IPS DF 19.7 (cell line): ENCODE data around the gene GLT8D1.
"Not testable (repeated sequence)": the region's sequence is repeated elsewhere in the genome, so short reads cannot be mapped to it uniquely, and the experiment has no call there.

ENCODE experiments used
- DNase-seq: peaks from one replicate; pipeline ENCODE4 v3.0.0-alpha.2; 2013; ENCODE audit warnings: low read depth, low spot score

Gene GLT8D1, protein sequence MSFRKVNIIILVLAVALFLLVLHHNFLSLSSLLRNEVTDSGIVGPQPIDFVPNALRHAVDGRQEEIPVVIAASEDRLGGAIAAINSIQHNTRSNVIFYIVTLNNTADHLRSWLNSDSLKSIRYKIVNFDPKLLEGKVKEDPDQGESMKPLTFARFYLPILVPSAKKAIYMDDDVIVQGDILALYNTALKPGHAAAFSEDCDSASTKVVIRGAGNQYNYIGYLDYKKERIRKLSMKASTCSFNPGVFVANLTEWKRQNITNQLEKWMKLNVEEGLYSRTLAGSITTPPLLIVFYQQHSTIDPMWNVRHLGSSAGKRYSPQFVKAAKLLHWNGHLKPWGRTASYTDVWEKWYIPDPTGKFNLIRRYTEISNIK

DNA sequence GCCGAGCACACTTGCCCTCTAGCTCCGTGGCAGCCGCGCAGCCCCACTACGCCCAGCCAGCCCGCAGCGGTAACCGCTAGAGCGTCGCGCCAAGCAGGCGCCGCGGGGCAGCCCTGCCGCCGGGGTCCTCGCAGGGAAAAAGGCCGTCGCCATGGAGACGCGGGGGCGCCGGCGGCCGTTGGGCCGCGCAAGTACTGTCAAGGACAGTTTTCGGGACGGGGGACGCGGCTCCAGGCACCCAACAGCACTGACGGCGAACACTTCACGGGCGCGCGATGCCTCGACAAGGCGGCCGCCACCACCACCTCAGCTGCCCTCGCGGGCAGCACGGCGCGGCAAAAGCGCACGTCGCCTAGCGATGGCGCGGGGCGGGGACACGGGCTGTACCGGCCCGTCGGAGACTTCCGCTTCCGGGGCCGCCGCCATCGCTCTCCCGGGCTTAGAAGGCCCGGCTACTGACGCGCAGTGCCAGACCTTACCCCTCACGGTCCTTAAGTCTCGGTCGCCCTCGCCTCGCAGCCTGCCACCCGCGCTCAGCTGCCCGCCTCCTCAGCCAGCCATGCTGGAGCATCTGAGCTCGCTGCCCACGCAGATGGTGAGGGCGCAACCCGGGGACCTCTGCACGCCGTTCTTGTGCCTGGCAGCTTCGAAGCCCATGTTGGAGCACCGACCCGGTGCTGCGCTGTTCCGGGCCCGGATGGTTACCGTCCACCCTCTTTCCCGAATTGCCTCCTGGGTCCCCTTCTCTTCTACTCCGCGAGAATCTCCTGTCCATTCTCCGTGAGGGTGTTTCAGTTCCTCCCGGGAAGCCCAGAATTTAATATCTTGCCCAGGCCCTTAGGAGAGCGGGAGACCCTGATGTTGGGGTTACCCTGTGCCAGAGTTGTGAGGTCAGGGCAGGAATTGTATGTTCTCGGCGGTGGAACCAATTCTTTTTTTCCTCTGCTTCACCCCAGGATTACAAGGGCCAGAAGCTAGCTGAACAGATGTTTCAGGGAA lies at the start of gene GLT8D1, which contains the start of gene SPCS1:
Gene GLT8D1 (minus strand): TSS at position 104 of the 999 bp plus-strand sequence. CDS start 5,331 bp downstream, outside the sequence.
Gene SPCS1 (plus strand): TSS at position 419 of the 999 bp plus-strand sequence. CDS start 141 bp downstream, at position 560.
- DNase-seq: no peak

DNA sequence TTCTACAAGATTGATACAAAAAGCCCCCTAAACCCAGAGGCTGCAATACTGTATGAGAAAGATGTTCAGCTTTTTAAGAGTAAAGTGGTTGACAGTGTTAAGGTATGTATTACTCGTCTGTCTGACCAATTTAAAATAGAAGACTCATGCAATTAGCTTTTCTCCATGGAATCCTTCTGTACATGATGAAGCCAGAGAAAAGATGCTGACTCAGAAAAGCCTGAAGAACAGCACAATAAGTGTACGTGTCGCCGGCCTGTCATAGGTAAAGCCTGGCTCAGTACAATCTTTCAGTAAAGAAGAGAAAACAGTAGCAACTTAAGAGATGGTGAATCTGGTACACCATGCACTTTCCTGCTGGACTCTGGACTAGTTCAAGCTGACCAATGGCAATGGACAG lies 48.8 kb upstream of the GLT8D1 start:
- no peak for DNase-seq

DNA sequence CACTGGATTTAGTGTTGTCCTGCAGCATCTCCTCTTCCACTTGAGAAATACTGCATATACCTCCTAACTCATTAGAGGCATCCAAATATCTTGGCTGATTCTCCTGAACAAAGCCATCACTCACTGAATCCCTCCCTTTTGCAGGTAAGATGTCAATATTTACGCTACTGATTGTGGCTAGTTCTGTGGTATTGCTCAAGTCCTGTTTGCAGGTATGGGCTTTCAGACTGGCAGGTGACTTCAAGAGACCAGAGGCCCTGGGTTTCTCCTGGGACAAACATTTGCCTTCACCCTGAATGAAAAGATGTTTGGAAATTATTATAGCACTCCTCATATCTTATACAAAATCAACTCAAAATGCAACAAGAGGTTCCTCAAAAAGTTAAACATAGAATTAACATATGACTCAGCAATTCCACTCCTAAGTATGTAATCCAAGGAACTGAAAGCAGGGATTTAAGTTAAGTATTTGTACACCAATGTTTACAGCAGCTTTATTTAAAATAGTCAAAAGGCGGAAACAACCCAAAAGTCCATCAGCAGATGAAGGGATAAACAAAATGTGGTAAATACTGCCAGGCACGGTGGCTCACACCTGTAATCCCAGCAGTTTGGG lies 46.6 kb upstream of the GLT8D1 start:
- DNase-seq: no peak

DNA sequence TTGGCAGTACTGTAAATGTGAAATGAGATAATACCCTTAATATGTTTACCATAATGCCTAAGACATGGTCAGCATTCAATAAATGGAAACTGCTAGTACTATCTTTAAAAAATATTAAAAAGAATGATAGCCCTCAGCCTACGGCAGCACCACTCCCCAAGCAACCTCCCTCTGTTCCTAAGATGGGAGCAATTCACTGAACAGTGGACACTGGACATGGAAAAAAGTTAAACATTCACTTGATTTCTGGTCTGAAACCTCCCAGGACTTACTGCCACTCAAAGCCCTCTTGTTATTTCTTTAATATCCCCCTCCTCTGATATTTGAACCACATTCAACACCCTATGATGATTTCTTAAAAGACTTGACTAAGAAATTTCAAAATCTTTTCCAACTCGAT lies 38.1 kb upstream of the GLT8D1 start:
- DNase-seq: no peak

DNA sequence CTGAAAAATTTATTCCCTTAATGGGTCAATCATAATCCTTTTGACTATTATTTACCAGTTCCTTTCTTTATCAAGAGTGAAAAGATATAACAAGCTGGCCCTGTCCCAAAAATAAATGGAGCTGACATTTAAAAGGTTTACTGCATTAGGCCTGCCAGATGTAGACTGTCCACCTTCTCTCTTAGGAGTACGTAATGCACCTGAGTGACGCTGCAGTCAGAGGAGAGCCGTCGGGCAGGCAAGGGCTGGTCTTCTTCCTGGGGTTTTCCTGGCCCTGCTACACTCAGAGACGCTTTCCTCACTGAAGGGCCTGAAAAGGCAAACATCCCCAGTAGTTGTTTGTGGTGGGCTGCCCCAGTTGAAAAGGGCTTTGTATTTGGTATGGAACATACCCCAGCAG lies 37.6 kb upstream of the GLT8D1 start:
- no peak for DNase-seq

DNA sequence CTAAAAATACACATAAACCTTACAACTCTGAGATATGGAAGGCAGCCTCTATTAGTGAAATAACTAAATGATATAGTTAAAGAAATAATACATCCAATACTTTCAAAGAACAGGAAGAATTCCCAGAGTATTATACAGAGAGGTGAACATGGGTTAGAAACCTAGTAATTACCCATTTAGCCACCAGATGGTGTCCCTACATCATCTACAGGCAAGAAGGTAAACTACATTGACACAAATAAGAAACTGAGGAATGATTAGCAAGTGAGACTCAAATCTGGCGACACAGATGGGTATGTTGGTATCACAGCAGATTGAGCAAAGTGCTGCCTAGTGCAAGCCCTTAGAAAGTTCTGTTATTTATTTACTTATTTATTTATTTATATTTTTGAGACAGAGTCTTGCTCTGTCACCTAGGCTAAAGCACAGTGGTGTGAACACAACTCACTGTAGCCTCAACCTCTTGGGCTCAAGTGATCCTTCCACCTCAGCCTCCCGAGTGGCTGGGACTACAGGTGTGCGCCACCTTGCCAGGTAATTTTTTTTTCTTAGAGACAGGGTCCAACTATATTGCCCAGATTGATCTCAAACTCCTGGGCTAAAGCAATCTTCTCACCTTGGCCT lies 36.9 kb upstream of the GLT8D1 start:
- no peak for DNase-seq

DNA sequence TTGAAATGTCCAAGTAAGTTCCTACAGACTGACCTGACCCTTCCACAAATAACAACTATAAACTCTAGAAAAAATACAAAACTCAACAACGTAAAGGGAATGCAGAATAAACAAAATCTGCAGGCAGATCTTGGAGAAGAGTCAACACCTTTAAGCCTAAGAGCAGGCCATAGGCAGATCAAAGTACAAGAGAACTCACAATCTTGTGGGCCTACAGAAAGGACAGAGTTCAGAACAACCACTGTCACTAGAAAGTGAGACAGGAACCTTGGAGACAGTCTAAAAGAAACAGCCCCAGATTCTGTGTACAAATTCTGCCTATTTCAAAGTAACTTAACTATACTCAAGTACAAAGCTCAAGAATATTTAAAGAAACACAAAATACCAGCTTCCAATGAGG lies 34.1 kb upstream of the GLT8D1 start:
- DNase-seq: no peak

DNA sequence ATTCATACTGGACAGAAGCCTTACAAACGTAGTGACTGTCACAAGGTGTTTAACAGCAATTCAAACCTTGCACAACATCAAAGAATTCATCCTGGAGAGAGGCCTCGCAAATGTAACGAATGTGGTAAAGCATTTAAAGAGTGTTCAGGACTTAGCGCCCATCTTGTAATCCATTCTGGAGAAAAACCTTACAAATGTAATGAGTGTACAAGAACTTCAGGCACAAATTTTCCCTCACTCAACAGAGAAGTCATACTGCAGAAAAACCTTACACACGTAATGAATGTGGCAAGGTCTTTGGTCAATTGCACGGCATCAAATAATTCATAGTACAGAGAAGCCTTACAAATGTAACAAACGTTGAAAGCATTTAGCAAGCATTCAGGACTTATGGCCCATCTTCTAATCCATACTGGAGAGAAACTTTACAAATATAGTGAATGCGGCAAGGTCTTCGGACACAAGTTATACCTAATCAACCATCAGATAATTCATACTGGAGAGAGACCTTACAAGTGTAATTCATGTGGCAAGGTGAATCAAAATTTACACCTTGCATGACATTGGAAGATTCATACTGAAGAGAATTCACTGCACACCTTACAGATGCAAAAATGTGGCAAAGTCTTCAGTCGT lies 27.8 kb upstream of the GLT8D1 start:
- no peak for DNase-seq

DNA sequence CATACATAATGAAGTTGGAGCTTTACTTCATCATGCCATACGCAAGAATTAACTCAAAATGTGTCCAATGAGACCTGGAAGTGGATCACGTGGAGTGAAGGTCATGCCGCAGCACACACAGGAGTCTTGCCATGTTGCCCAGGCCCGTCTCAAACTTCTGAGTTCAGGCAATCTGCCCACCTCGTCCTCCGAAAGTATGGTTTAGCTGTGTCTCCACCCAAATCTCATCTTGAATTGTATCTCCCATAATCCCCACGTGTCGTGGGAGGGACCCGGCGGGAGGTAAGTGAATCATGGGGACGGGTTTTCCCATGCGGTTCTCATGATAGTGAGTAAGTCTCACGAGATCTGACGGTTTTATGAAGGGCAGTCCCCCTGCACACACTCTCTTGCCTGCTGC lies 26.0 kb upstream of the GLT8D1 start:
- DNase-seq: no peak

DNA sequence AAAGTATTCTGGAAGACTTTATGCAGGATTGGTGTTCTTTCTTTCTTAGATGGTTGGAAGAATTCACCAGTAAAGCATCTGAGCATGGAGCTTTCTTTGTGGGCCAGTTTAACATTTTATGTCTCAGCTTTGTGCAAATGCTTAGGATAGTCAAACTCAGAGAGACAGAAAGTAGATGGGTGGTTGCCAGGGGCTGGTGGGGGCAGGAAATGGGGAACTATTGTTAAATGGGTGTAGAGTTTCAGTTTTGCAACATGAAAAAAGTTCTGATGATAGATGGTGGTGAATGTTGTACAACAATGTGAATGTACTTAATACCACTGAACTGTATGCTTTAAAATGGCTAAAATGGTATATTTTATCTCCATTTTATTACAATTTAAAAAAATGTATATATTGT lies 25.1 kb upstream of the GLT8D1 start:
- no peak for DNase-seq

DNA sequence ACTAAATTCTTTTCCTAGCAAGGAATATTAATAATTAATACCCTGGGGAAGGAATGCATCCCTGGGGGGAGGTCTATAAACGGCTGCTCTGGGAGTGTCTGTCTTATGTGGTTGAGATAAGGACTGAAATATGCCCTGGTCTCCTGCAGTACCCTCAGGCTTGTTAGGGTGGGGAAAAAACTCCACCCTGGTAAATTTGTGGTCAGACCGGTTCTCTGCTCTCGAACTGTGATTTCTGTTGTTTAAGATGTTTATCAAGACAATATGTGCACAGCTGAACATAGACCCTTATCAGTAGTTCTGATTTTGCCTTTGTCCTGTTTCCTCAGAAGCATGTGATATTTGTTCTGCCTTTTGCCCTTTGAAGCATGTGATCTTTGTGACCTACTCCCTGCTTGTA lies 23.2 kb upstream of the GLT8D1 start:
- DNase-seq: not testable (repeated sequence)

DNA sequence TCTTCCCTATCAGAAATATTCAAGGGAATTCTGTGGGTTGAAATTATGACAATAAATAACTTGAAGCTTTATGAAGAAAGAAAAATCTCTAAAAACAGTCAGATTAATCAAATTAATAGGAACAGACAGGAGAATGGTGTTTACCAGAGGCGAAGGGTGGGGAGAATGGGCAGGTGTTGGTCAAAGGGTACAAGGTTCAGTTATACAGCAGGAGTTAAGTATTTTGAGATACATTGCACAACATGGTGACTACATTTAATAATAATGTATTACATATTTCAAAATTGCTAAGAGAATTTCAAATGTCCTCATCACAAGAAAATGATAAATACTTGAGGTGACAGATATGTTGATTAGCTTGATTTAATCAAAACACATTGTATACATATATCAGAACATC lies 18.9 kb upstream of the GLT8D1 start:
- no peak for DNase-seq

DNA sequence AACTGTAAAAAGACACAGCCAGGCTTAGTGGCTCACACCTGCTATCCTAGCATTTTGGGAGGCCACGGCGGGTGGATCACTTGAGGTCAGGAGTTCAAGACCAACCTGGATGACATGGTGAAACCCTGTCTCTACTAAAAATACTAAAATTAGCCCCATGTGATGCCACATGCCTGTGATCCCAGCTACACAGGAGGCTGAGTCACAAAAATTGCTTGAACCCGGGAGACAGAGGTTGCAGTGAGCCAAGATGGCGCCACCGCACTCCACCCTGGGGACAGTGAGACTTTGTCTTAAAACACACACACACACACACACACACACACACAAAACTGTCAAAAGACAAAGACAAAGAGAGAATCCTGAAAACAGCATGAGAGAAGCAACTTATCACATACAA lies 18.3 kb upstream of the GLT8D1 start:
- no peak for DNase-seq

DNA sequence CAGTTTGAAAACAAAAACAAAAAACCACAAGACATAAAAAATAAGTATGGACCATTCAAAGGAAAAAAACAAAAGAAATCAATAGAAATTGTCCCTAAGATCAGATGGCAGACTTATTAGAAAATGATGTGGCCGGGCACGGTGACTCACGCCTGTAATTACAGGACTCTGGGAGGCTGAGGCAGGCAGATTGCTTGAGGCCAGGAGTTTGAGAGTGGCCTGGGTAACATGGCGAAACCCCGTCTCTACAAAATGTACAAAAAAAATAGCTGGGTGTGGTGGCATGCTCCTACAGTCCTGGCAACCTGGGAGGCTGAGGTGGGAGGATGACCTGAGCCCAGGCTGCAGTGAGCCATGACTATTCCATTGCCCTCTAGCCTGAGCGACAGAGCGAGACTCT lies 16.9 kb upstream of the GLT8D1 start:
- no peak for DNase-seq

DNA sequence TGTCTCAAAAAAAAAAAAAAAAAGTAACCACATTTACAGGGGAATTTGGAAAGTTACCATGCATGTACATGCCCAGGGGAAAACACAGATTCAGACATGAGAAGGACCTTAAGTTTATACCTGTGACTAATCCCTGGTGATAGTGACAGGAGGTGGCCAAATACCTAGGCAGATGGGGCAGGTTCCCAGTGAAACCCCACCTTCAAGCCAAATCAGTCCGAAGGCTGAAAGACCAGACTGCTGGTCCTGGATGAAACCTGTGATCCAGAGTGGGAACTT lies 16.1 kb upstream of the GLT8D1 start:
- DNase-seq: no peak

DNA sequence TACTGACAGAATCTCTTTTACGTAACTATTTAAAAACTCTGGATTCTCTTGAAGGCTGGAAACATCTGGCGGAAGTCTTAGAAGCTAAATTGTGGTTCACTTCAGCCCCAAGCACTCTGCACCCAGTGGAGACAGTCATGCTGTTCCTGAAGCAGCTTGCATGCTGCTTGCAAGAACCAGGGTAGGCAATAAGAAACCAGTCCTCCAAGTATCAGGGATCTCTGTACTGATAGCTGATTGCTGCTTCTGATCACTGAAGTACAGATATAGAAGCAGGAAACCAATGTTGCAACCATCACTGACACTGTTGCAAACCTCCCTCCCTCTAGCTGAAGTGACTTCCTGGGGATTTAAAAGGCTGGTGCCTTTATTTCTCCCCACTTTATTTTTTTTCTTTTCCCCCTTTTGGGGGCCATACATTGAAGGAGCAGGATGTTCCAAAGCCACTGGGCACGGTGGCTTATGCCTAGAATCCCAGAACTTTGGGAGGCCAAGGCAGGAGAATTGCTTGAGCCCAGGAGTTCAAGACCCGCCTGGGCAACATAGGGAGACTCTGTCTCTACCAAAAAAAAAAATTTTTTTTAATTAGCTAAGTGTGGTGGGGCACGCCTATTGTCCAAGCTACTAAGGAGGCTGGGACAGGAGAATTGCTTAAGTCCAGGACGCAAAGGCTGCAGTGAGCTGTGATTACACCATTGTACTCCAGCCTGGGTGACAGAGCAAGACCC lies 15.6 kb upstream of the GLT8D1 start:
- DNase-seq: no peak

DNA sequence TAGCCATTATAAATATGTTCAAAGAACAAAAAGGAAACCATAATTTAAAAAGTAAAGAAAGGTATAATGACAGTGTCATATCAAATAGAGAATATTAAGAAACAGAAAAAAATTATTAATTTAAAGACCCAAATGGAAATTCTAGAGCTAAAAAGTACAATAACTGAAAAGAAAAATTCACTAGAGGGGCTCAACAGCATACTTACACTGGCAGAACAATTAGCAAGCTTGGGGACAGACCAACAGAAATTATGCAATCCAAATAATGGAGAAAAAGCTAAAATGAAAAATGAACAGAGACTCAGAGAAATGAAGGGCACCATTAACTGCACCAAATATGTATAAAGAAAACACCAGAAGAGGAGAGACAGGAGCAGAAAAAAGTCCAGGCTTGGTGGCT lies 14.0 kb upstream of the GLT8D1 start:
- no peak for DNase-seq

DNA sequence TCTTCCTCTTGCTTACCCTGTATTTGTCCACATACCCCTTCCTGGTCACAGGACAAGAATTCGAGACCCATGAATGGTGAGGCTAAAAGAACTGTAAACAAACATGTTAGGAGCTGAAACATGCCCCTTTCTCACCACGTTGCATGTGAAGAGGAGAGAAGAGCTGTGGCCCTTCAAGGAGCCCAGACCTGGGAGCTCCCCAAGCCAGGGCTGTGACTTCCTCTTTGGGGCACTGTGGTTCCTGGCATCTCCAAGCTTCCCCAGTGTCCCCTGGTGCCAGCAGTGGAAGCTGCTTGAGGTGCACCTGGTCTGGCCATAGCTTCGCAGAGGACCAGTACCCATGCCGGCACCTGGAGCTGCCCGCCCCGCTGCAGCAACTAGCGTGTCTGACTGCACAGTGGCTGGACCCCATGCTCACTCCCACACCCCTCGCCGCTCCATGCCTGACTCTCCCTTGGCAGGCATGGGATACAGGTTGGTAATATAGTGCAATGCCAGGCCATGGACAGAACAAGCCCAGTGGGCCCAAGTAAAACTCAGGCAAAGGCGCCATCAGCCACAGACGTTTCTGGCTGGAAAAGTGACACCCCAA lies 10.2 kb upstream of the GLT8D1 start:
- no peak for DNase-seq

DNA sequence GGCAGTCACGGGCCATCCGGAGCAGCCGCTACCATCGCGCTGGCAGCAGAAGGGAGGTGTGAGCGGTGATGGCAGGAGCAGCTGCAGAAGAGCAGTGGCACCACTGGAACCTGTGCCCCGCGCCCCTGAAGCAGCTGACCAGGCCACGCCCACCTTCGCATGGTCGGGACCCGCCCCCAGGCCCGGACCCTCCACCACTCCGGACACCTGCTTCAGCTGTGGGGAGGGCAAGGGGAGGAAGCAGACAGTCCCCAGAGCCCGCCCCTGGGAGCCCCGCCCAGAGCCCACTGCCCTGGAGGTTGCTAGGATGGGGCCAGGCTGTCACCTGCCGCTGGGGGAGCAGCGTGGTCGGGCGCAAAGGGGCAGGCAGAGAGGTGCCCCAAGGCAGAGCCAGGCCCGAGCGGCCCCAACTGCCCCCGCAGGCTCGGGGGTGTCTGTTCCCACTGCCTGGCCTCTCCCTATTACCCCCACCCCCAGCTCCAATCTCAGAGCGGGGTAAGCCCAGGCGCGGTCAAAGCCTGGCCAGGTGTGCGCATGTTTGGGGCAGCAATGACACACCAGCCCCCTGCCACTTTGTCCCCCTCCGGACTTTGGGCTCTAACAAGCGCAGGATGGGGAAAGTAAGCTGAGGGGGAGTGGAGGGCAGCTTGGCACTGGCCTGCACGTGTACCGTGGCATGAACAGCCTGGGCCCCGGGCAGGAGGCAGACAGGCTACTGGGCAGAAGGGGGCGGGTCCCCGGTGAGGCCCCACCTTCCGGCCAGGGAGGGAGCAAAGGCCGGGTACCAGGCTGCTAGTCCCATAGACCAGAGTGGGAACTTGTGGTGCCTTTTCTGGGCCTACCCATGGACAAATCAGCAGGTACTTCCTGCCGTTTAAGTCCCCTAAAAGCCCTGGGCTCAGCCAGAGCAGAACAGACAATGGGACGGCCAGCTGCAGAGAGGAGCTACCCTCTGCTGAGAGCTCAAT lies 9.0 kb upstream of the GLT8D1 start:
- peak; percentile 86 for DNase-seq
